NCI-H1694 (cell line): ENCODE results near the gene SRP19.
"Not testable (repeated sequence)": the region's sequence is repeated elsewhere in the genome, so short reads cannot be mapped to it uniquely, and the experiment has no call there.

Experiments used
- DNase-seq: peaks from one replicate; lab custom pipeline; 2025; lab: John Stamatoyannopoulos, UW

The SRP19 gene

GRCh38 chr5:112870966-112871365 is 9.9 kb downstream of the SRP19 start:
- DNase-seq, result no peak

- DNase-seq, result no peak
These were observed 15.3 kb downstream of the SRP19 start for GRCh38 chr5:112876362-112876761.

GRCh38 chr5:112878101-112878500 is 17.0 kb downstream of the SRP19 start:
- no peak for DNase-seq

GRCh38 chr5:112878760-112879159 is 17.7 kb downstream of the SRP19 start:
- DNase-seq, result no peak

- no peak for DNase-seq
These were observed 19.3 kb downstream of the SRP19 start for GRCh38 chr5:112880219-112880964.

- no peak for DNase-seq
These were observed 22.1 kb downstream of the SRP19 start for GRCh38 chr5:112883192-112883591.

GRCh38 chr5:112885001-112885400 is 23.9 kb downstream of the SRP19 start:
- DNase-seq, result no peak

- no peak for DNase-seq
These were observed 25.9 kb downstream of the SRP19 start for GRCh38 chr5:112886975-112887374.

- DNase-seq, result not testable (repeated sequence)
These were observed 31.0 kb downstream of the SRP19 start for GRCh38 chr5:112892066-112892465.

- no peak for DNase-seq
These were observed 31.7 kb downstream of the SRP19 start for GRCh38 chr5:112892776-112893175.

- DNase-seq, result no peak
These were observed 34.6 kb downstream of the SRP19 start for GRCh38 chr5:112895682-112896081.

- DNase-seq, result no peak
These were observed 41.5 kb downstream of the SRP19 start for GRCh38 chr5:112902561-112902960.

- not testable (repeated sequence) for DNase-seq
These were observed 43.9 kb downstream of the SRP19 start for GRCh38 chr5:112904996-112905395.

GRCh38 chr5:112906637-112907036 is 45.5 kb downstream of the SRP19 start:
- no peak for DNase-seq

- peak; percentile 81 for DNase-seq
These were observed 46.1 kb downstream of the SRP19 start for GRCh38 chr5:112907166-112907631.

- no peak for DNase-seq
These were observed 47.8 kb downstream of the SRP19 start for GRCh38 chr5:112908854-112909253.

GRCh38 chr5:112910529-112910928 is 49.4 kb downstream of the SRP19 start:
- no peak for DNase-seq

GRCh38 chr5:112914584-112914983 is 53.5 kb downstream of the SRP19 start:
- no peak for DNase-seq

- no peak for DNase-seq
These were observed 54.7 kb downstream of the SRP19 start for GRCh38 chr5:112915831-112916230.

- DNase-seq, result no peak
These were observed 56.4 kb downstream of the SRP19 start for GRCh38 chr5:112917453-112917995.

- DNase-seq, result no peak
These were observed 57.0 kb downstream of the SRP19 start for GRCh38 chr5:112918136-112918535.

GRCh38 chr5:112918679-112919078 is 57.6 kb downstream of the SRP19 start:
- no peak for DNase-seq
